ENCODE results near the gene UGT1A9.
"Not testable (repeated sequence)": the region's sequence is repeated elsewhere in the genome, so short reads cannot be mapped to it uniquely, and the experiment has no call there.

Gene UGT1A9

DNA sequence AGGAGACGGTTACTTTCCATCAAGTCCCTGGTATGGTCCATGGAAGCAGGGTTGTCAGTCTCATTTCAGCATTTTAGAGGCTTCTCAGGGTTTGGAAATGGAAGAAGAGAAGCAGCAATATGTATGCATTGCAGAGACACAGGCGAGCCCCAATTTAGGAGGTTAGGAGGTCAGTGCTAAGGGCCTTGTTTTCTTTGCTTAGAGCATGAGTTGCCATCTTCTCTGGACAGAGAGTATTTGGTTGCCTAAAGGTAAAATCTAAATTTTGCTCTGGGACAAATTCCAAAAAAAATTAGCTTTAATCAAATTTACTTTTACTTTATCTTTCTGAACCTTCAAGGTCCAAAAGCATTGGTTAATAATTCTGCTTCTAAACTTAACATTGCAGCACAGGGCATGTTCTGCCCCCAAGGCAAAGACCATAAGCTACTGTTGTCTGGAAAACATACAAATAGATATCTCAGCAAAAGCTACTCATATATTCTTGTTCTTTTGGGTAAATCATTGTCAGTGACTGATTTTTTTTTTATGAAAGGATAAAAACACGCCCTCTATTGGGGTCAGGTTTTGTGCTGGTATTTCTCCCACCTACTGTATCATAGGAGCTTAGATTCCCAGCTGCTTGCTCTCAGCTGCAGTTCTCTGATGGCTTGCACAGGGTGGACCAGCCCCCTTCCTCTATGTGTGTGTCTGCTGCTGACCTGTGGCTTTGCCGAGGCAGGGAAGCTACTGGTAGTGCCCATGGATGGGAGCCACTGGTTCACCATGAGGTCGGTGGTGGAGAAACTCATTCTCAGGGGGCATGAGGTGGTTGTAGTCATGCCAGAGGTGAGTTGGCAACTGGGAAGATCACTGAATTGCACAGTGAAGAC is at the start of gene UGT1A9:
UGT1A9 (plus strand) TSS at position 609 of the 872 bp plus-strand sequence; CDS start at position 646, 37 bp downstream.
- FAIRE-seq (no peak), DNase-seq (ENCODE audit: insufficient read length, low spot score) (no peak)

DNA sequence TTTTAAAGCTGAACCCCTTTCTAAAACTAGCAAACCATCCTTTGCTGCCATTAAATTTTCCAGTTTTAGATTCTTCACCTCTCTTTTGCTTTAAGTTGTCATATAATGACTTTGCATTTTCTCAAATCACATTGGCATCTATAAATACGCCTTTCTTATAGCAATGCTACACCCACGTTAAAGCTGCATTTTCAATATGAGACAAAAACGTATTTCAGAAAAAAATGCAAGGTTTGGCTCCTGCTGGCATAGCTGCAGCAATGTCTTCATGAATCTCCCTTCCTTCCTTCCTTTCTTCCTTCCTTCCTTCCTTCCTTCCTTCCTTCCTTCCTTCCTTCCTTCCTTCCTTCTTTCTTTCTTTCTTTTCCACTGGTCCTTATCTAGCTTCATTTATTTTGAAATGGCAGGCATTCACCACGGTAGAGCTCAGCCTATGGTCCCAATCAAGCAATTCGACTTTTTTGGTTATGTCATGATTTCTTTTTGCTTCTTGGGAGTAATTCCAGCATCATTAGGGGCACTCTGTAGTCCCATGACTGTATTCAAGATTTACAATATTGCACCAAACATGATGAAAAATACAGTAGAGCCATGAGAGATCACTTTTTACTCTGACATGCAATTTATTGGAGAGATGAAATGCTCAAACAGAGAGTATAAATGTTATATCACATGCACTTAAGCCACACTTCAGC is 44.2 kb upstream of the UGT1A9 start:
- FAIRE-seq (no peak), DNase-seq (ENCODE audit: insufficient read length, low spot score) (no peak)

DNA sequence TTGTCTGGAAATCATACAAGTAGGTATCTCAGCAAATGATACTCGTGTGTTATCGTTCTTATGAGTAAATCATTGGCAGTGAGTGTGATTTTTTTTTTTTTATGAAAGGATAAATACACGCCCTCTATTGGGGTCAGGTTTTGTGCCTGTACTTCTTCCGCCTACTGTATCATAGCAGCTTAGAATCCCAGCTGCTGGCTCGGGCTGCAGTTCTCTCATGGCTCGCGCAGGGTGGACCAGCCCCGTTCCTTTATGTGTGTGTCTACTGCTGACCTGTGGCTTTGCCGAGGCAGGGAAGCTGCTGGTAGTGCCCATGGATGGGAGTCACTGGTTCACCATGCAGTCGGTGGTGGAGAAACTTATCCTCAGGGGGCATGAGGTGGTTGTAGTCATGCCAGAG is 35.4 kb upstream of the UGT1A9 start, which contains the start of gene UGT1A10:
UGT1A10 (plus strand) TSS at position 143 of the 400 bp plus-strand sequence; CDS start at position 218, 75 bp downstream.
- DNase-seq (ENCODE audit: insufficient read length, low spot score); FAIRE-seq: not testable (repeated sequence)

DNA sequence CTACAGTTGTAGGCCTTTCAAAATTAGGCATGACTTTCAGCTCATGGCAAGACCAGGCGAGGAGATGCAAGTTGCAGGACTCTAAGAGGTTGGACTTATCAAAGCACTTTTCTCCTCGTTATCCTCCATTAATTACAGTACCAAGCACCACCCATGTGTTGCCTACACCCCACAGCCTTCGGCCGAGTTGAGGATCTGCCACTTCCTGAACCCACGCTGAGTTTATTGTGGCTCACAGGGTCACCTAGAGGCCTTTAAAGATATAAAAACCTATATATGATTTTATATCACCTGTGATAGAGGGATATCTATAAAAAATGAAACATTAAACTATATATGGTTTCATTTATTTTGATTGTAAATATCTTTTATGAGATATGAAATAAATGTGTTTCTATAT is 32.9 kb upstream of the UGT1A9 start:
- DNase-seq (ENCODE audit: insufficient read length, low spot score) (no peak), FAIRE-seq (peak; percentile 23)

DNA sequence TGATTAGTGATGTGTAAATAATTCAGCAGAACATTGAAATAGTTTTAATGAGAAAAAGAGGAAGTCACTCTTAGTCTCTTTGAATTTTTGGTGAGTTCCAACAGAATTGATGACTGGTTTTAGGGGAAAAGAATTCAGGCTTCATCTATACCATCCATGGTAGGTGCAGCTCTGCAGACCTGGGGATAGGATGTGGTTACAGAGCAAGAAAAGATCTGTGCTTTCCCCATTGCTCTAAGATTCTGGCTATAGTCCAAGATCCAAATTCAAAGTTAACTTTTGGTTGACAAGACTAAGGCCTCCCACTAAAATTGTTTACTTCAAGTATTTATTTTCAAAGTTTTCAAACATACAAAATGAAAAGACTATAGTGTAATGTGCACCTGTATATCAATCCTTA is 31.8 kb upstream of the UGT1A9 start:
- no peak for FAIRE-seq
- DNase-seq (ENCODE audit: insufficient read length, low spot score) = no peak

DNA sequence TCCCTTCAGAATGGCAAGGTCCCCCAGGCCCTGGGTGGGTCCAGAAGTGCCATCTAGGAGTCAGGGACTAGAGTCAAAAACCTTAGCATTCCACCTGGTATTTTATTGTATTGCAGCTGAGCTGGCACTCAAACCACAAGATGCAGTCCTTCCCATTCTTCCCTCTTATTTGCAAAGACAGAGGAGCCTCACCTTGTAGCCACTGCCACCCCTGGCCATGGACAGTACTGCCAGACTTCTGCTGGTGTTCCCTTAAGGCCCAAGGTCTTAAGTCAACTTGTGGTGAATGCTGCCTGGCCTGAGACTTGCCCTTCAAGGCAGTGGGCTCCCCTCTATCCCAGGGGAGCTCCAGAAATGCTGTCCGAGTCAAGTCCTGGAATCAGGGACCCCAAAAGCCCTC is 28.6 kb upstream of the UGT1A9 start:
- DNase-seq (ENCODE audit: insufficient read length, low spot score) (no peak), FAIRE-seq (no peak)

DNA sequence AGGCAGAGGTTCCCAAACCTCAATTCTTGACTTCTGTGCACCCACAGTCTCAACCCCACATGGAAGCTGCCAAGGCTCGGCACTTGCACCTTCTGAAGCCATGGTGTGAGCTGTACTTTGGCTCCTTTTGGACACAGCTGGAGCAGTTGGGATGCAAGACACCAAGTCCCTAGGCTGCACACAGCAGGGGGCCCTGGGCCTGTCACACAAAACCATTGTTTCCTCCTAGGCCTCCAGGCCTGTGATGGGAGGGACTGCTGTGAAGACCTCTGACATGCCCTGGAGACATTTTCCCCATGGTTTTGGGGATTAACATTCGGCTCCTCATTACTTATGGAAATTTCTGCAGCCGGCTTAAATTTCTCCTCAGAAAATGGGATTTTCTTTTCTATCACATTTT is 25.7 kb upstream of the UGT1A9 start:
- DNase-seq (ENCODE audit: insufficient read length, low spot score); FAIRE-seq: not testable (repeated sequence)

DNA sequence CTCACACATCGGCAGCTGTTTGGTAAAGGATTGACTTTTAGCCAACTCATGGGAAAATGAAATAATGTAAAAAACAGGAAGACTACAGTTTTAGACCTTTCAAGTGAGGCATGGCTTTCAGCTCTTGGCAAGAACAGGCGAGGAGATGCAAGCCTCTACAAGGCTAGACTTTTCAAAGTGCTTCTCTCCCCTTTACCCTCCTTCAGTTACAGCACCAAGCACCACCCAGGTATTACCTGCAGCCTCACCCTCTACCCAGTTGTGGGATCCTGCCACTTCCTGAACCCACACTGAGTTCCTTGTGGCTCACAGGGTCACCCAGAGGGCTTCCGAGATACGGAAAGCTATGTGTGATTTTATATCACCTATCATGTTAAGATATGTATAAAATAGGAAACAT is 20.7 kb upstream of the UGT1A9 start:
- DNase-seq (ENCODE audit: insufficient read length, low spot score) = no peak
- no peak for FAIRE-seq

DNA sequence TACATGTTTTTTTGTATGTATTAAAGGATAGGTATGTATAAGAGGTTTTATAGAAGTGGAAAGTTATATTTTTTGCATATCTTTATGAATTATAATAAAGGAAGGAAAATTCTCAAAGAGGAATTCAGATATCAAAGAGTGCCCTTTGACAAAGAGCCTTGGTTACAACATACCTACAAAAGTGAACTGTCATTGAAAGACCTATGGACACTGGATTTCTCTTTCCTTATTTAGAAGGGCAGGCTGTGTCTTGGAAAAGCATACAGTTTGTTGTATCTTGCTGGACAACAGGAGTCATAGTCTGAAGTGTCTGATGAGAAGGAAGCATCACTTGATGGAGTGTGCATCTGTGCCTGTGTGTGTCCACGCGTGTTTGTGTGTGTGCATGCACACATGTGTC is 20.3 kb upstream of the UGT1A9 start:
- DNase-seq (ENCODE audit: insufficient read length, low spot score) (no peak), FAIRE-seq (no peak)

DNA sequence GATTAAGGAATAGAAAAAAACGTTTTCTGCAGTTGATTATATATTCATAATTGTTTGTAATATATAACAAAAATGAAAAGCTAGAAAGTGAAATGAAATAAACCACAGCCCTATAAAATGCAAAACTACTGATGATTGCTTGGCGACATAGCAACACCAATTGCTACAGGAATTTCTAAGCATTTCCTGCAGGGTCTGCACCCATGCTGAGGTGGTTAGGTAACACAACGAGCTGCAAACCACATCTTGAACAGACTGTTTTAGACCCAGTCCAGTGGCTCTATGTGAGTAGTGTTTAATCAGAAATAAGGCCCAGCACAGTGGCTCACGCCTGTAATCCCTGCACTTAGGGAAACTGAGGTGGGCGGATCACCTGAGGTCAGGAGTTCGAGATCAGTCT is 17.2 kb upstream of the UGT1A9 start:
- DNase-seq (ENCODE audit: insufficient read length, low spot score) = no peak
- FAIRE-seq = no peak

DNA sequence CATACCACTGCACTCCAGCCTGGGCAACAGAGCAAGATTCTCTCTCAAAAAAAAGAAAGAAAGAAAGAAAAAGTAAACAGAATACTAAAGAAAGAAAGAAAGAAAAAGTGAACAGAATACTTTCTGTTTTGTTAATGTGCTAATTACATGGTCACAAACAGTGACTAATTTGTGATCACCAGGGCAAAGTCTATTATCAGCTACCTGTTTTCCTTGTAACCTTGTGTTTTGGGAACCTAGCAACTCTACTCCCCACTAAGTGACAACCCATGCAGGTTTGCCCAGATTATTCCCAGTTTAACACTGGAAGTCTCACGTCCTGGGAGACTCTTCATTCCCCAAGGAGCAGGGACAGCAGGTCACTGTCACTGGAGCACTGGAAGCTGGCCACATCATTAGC is 16.7 kb upstream of the UGT1A9 start:
- no peak for DNase-seq (ENCODE audit: insufficient read length, low spot score)
- FAIRE-seq = no peak

DNA sequence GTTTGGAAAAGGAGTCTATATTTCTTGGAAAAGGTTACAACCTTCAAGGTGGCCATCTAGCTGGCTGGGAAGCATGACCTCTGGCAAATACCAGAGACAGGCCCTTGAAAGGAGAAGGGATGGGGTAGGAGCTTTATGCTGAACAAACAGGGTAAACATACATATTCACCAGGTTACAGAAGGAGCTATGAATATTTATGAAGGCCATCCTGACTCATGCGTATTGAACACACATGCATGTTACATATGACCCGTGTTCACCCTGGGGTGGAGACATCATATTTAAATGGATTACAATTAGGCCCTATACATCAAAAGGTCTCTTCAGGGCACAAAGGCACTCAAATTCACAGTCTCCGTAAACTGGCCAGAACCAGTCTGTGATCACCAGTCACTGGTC is 15.8 kb upstream of the UGT1A9 start:
- peak; percentile 68 for FAIRE-seq
- not testable (repeated sequence) for DNase-seq (ENCODE audit: insufficient read length, low spot score)

DNA sequence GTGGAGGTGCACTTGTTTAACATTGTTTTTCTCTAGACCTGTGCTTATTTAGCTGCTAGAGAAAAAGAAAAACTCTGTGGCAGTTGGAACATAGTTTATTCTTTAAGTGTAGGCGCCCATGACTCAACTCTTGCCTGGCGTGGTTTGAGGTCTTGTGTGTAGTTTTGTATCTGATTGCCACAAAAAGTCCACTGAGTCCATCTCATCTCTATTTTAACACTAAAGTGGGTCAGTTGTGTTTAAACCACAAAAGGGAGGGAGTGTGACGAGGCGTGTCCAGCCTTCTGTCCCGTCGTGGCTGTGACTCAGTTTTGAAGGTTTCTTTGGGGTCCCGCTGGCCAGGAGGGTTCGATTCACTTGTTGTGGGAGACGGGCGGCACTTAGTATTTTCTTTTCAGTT is 15.3 kb upstream of the UGT1A9 start:
- no peak for FAIRE-seq
- no peak for DNase-seq (ENCODE audit: insufficient read length, low spot score)

DNA sequence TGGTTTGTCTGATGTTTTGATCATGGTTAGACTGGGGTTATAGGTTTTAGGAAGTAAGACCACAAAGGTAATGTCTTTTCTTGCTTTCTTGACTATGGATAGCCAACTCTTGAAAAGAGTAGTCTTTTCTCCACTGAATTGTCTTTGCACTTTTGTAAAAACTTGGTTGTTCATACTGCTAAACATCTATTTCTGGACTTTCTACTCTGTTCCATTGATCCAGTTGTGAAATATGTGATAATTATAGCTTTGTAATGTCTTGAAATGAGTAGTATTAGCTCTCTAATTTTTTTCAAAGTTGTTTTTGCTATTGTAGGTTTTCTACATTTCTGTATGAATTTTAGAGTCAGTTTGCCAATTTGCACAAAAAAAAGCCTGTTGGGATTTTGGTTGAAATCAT is 13.1 kb upstream of the UGT1A9 start:
- no peak for FAIRE-seq
- DNase-seq (ENCODE audit: insufficient read length, low spot score) = no peak

DNA sequence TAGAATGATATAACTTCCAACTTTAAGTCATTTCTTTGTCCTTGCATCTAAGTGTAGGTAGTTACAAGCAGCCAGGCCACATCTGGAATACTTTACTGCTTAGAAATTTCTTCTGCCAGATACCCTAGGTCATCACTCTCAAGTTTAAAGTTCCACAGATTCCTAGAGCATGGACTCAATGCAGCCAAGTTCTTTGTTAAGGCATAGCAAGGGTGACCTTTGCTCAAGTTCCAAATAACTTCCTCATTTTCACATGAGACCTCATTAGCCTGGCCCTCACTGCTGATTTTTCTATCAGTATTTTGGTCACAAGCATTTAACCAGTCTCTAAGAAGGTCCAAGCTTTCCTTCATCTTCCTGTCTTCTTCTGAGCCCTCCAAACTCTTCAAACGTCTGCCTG is 7.8 kb upstream of the UGT1A9 start:
- no peak for FAIRE-seq
- no peak for DNase-seq (ENCODE audit: insufficient read length, low spot score)

DNA sequence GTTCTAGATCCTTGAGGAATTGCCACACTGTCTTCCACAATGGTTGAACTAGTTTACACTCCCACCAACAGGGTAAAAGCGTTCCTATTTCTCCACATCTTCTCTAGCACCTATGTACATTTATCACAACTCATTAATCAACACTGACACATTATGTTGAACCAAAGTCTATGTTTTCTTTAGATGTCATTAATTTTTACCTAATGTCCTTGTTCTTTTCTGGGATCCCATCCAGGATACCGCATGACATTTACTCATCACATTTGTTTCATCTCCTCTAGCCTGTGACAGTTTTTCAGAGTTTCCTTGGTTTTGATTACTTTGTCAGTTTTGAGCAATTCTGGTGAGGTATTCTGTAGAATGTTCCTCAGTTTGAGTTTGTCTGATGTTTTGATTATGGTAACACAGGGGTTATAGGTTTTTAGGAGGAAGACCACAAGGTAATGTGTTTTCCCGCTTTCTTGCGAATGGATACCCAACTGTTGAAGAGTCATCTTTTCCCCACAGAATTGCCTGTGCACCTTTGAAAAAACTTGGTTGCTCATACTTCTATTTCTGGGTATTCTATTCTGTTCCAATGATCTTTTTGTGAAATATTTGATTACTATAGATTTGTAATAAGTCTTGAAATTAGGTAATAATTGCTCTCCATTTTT is 3.0 kb upstream of the UGT1A9 start:
- DNase-seq (ENCODE audit: insufficient read length, low spot score) (no peak), FAIRE-seq (no peak)

DNA sequence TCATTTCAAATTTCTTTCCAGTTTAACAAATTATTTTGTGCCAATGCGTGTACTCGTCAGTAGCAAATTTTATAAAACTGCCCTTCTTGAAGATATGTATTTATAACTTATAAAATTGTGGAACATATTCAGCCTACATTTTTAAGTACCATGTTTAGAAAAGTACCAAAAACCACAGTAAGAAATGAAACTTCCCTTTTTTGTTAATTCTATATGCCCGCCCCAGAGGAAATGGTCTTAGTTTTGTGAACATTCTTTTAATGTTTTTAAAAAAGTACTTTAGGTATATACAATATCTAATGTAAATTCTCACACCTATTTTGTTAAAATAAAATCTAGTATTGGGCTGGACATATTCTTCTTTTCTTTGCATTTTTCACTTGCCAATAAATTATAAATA is 1.2 kb downstream of the UGT1A9 start:
- FAIRE-seq (no peak), DNase-seq (ENCODE audit: insufficient read length, low spot score) (no peak)

DNA sequence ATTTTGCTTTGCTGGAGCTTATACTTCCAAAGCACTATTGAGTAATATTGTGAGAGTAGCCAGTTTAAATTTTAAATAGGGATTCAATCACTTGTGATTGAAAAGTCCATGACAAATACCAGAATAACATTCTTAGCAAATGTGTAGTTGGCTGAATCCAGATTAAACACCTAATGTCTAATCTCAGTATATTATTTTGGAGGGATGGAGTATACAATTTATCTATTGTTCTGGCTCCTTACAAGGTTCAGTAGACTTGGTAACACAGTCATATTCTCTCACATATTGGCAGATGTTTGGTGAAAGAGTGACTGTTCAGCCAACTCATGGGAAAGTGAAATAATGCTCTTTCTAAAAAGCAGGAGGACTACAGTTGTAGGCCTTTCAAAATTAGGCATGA is 2.2 kb downstream of the UGT1A9 start:
- no peak for FAIRE-seq
- no peak for DNase-seq (ENCODE audit: insufficient read length, low spot score)

DNA sequence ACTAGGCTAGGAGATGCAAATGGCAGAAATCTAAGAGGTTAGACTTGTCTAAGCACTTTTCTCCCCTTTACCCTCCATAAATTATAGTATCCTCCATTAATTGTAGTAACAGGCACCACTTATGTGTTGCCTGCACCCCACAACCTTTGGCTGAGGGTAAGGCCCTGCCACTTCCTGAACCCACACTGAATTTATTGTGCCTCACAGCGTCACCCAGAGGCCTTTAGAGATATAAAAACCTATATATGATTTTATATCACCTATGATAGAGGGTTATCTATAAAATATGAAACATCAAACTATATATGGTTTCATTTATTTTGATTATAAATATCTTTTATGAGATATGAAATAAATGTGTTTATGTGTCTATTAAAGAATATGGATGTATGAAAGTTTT is 2.6 kb downstream of the UGT1A9 start:
- DNase-seq (ENCODE audit: insufficient read length, low spot score) (no peak), FAIRE-seq (no peak)

DNA sequence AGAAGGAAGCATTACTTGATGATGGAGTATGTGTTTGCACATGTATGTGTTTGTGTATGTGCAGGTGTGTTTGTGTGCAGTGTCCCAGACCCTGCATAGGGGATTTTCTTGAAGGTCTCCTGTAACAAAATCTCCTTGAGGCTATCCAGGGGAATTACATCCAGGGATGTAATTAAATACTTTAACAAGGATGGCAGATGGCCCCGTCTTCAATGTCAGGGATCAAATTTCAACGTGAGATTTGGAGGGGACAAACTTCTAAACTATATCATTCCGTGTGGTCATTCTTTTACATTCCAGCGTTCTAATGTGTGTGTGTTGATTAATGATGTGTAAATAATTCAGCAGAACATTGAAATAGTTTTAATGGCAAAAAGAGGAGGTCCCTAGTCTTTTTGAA is 3.3 kb downstream of the UGT1A9 start:
- DNase-seq (ENCODE audit: insufficient read length, low spot score) (no peak), FAIRE-seq (no peak)

DNA sequence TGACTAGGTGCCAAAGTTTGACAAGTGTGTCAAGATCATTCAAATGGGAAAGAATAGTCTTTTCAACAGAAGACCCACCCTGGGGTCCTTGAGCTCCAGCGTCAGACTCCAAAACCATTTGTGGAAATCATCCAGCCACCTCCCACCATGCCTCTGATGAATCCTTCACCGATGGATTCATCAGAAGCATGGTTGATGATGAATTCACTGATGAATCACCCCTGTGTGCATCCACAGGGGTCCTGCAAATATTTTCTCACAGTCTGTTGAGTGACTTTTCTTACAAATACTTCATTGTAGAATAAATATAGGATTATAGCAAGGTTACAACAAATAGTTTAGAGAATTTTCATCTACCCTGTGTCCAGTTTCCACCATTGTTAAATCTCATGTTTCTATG is 4.3 kb downstream of the UGT1A9 start:
- DNase-seq (ENCODE audit: insufficient read length, low spot score) (no peak), FAIRE-seq (no peak)

DNA sequence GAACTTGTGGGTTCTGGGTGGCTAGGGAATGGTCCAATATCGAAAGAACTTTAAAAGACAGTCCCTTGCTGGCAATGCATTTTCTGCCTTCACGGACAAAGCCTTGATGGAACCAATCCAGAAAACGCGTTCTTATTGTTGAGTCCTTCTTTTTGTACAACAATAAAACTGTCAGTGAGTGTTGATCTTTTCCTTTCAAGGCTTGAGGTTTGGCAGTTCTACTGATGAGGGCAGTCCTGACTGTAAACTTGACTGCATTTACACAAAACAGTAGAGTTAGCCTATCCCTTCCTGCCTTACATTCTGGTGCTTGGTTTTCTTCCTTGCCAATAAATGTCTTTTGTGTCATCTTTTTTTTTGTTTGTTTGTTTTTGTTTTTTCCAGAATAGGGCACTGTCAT is 7.5 kb downstream of the UGT1A9 start:
- FAIRE-seq = no peak
- no peak for DNase-seq (ENCODE audit: insufficient read length, low spot score)
